Esophagus muscularis mucosa (tissue), 4 donors: ENCODE results near the gene IL20RA.

ENCODE experiments used
- CTCF ChIP-seq, 3 experiments: fragments of 200-600 bp in 2 of 3; fragments of 450-650 bp in 1 of 3; sonication (generic) in 2 of 3; IDR thresholded peaks; one replicate each; pipeline ENCODE4 v1.5.1; 2017 to 2019; ENCODE audit warnings: antibody characterized with exemption in 3 of 3, mild to moderate bottlenecking in 2 of 3, moderate library complexity in 1 of 3
- EP300 ChIP-seq: sonication (generic); formaldehyde crosslinking; IDR thresholded peaks from one replicate; pipeline ENCODE4 v1.6.1; 2017; ENCODE audit warnings: antibody characterized with exemption
- POLR2A ChIP-seq: fragments of 450-650 bp; IDR thresholded peaks from one replicate; pipeline ENCODE4 v1.6.1; 2017; ENCODE audit warnings: antibody characterized with exemption, moderate library complexity, mild to moderate bottlenecking, low read depth
- POLR2AphosphoS5 ChIP-seq, 2 donors: sonication (generic); formaldehyde crosslinking; IDR thresholded peaks; one replicate each; pipeline ENCODE4 v1.6.1; 2017; ENCODE audit warnings: antibody characterized with exemption in 2 of 2

- TF ChIP-seq CTCF (IDR thresholded peaks at IDR 0.05) (no peak), POLR2A (no peak), POLR2AphosphoS5 (IDR thresholded peaks at IDR 0.05) (no peak), EP300 (no peak)
These were observed 20.4 kb downstream of the IL20RA start for GRCh38 chr6:137024237-137024990.
